HepG2 (cell line): Measurements from ENCODE around the gene GPR55.

ENCODE experiments used
- CTCF ChIP-seq: sonication (generic); formaldehyde crosslinking; IDR thresholded peaks from 2 replicates; pipeline ENCODE4 v1.5.0; 2020; ENCODE audit warnings: mild to moderate bottlenecking, missing genetic modification reagents, moderate library complexity
- EZH2 ChIP-seq: conservative IDR thresholded peaks from 2 replicates; pipeline ENCODE4 v1.6.1; 2012; ENCODE audit warnings: mild to moderate bottlenecking, low read depth, low read length, moderate library complexity
- POLR2A ChIP-seq, 2 experiments: IDR thresholded peaks; 2 replicates each; pipeline ENCODE4 v1.6.1; 2011; ENCODE audit warnings: low read depth in 2 of 2, low read length in 2 of 2, mild to moderate bottlenecking in 1 of 2, moderate library complexity in 1 of 2; ENCODE audit not compliant: insufficient read depth in 1 of 2
- SMARCC2 ChIP-seq: fragments of 450-650 bp; IDR thresholded peaks from 2 replicates; pipeline ENCODE4 v1.6.1; 2017; ENCODE audit warnings: antibody characterized with exemption, mild to moderate bottlenecking
- TCF7L2 ChIP-seq: IDR thresholded peaks from 2 replicates; pipeline ENCODE4 v1.6.1; 2011; ENCODE audit warnings: mild to moderate bottlenecking, low read depth, low read length, moderate library complexity
- ZNF274 ChIP-seq: sonication (generic); formaldehyde crosslinking; IDR thresholded peaks from 2 replicates; pipeline ENCODE4 v1.5.1; 2020; ENCODE audit warnings: mild to moderate bottlenecking, missing genetic modification reagents

GRCh38 chr2:230889911-230890601, 35.0 kb downstream of the GPR55 start:
- TF ChIP-seq SMARCC2 (no peak), TCF7L2 (no peak), CTCF (no peak), ZNF274 (CRISPR knock-in tag) (no peak), POLR2A (IDR thresholded peaks at IDR 0.05; ENCODE audit: insufficient read depth in 1 of 2, low read depth in 2 of 2, low read length in 2 of 2) (no peak), EZH2 (no peak)
